A673 (cell line): ENCODE results near the gene RTP3. TPM values are rescaled to one million over a fixed set of nuclear protein-coding genes. Genes with fewer than 3 reads are reported as not detected.

Experiments
- BruUV-seq: library from RNA; stranded (reverse); fragments of 400-500 nt; replicated peaks from 2 replicates; lab custom pipeline; 2021; lab: Mats Ljungman, UMichigan
- CTCF ChIA-PET: fragments of 300-600 bp; sonication (Branson Sonifier 250); formaldehyde crosslinking; loops from one replicate; lab custom pipeline; 2022; ENCODE audit warnings: antibody characterized with exemption; lab: Charles Lee
- POLR2A ChIA-PET: fragments of 300-600 bp; sonication (Branson Sonifier 250); formaldehyde crosslinking; loops from one replicate; lab custom pipeline; 2022; ENCODE audit warnings: antibody characterized with exemption; ENCODE audit not compliant: low non-redundant PET; lab: Charles Lee
- DNase-seq: peaks from one replicate; pipeline ENCODE4 v3.0.0-alpha.2; 2015; ENCODE audit warnings: low spot score
- H3K27ac ChIP-seq: fragments of 200-600 bp; sonication (generic); 2 replicates; pipeline ENCODE4 v1.5.1; 2016; ENCODE audit warnings: mixed run types, low read depth, mild to moderate bottlenecking, mixed read lengths, antibody characterized with exemption, low read length; ENCODE audit not compliant: poor library complexity, severe bottlenecking
- H3K27me3 ChIP-seq: fragments of 200-600 bp; sonication (generic); replicated peaks from 2 replicates; pipeline ENCODE4 v1.6.1; 2017; ENCODE audit warnings: mixed run types, low read depth, mild to moderate bottlenecking, mixed read lengths, antibody characterized with exemption, low read length; ENCODE audit not compliant: insufficient read depth, poor library complexity
- H3K36me3 ChIP-seq: fragments of 200-600 bp; sonication (generic); 2 replicates; pipeline ENCODE4 v1.6.1; 2016; ENCODE audit warnings: mixed run types, mild to moderate bottlenecking, mixed read lengths, antibody characterized with exemption, low read length; ENCODE audit not compliant: insufficient read depth, poor library complexity, severe bottlenecking
- H3K4me1 ChIP-seq: fragments of 200-600 bp; sonication (generic); 2 replicates; pipeline ENCODE4 v1.6.1; 2017; ENCODE audit warnings: mixed run types, mild to moderate bottlenecking, mixed read lengths, antibody characterized with exemption, low read length; ENCODE audit not compliant: insufficient read depth, poor library complexity, severe bottlenecking
- H3K4me3 ChIP-seq: fragments of 200-600 bp; sonication (generic); 2 replicates; pipeline ENCODE4 v1.5.1; 2016; ENCODE audit warnings: low read depth, mixed run types, mild to moderate bottlenecking, mixed read lengths, low read length; ENCODE audit not compliant: poor library complexity, severe bottlenecking
- H3K9me3 ChIP-seq: fragments of 200-600 bp; sonication (generic); 2 replicates; pipeline ENCODE4 v1.6.1; 2016; ENCODE audit warnings: mixed run types, low read depth, mild to moderate bottlenecking, mixed read lengths, antibody characterized with exemption, low read length; ENCODE audit not compliant: poor library complexity, severe bottlenecking
- EZH2 ChIP-seq: fragments of 200-600 bp; sonication (generic); IDR thresholded peaks from 2 replicates; pipeline ENCODE4 v1.6.1; 2017; ENCODE audit warnings: borderline replicate concordance, low read depth, mild to moderate bottlenecking, mixed read lengths, antibody characterized with exemption, low read length; ENCODE audit not compliant: poor library complexity, severe bottlenecking
- intact Hi-C: fragments of 100-400 bp; cut with micrococcal nuclease; formaldehyde crosslinking; loops from one replicate; pipeline ENCODE4 v1.10.0; 2022; ENCODE audit not compliant: unreplicated experiment
- total RNA-seq: library from RNA; stranded (reverse); gene quantifications from 2 replicates; pipeline ENCODE4 v1.2.3, GENCODE V29; 2021
- TF ChIP-seq, protein P1 (sequence below): fragments of 300-800, 200-600 bp; sonication (generic); conservative IDR thresholded peaks from 2 replicates; pipeline ENCODE4 v1.5.1; 2017; ENCODE audit warnings: low read depth, mild to moderate bottlenecking, antibody characterized with exemption, low read length, moderate library complexity, mixed read lengths

RTP3 gene
- total RNA-seq, 1 experiment from 2014 or later, result not detected

DNA sequence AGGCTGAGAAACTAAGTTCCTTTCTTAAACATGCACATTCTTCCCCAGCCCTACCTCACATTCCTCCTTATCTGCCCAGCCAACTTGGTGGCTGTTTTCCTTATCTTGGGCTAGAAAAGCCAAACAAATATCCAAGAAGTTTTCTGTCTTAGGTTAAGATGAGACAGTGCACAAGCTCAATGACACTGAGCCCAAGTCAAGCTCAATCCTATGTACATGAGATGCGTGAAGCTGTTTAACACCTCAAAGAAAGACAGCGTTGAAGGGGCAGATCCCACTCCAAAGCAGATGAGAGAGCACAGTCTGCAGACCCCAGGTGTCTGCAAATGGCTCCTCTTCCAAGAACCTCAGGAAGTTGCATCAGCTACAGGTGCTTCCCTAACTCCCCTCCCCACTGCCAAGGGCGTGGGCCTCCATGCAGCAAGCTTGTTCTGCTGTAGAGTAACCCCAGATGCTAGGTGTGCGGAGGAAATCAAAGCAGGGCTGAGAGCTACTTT lies 51.7 kb downstream of the RTP3 start:
- ChIA-PET POLR2A (no interaction called here), CTCF (no interaction called here)
- no TSS peak for BruUV-seq
- Histone ChIP-seq H3K27me3 (no peaks in the 10 kb centered on the region), H3K27ac (no peak overlapping the region), H3K4me1 (no peaks in the 10 kb centered on the region), H3K36me3 (no peaks in the 10 kb centered on the region), H3K9me3 (no peaks in the 10 kb centered on the region), H3K4me3 (no peak overlapping the region)
- no peak for DNase-seq
- intact Hi-C loops, result no loop called here
- no peak for TF ChIP-seq EZH2
- TF ChIP-seq, protein P1, sequence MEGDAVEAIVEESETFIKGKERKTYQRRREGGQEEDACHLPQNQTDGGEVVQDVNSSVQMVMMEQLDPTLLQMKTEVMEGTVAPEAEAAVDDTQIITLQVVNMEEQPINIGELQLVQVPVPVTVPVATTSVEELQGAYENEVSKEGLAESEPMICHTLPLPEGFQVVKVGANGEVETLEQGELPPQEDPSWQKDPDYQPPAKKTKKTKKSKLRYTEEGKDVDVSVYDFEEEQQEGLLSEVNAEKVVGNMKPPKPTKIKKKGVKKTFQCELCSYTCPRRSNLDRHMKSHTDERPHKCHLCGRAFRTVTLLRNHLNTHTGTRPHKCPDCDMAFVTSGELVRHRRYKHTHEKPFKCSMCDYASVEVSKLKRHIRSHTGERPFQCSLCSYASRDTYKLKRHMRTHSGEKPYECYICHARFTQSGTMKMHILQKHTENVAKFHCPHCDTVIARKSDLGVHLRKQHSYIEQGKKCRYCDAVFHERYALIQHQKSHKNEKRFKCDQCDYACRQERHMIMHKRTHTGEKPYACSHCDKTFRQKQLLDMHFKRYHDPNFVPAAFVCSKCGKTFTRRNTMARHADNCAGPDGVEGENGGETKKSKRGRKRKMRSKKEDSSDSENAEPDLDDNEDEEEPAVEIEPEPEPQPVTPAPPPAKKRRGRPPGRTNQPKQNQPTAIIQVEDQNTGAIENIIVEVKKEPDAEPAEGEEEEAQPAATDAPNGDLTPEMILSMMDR, result no peak

- ChIA-PET POLR2A (no interaction called here), CTCF (no interaction called here)
- no peaks in the 10 kb centered on the region for H3K27me3 ChIP-seq
- intact Hi-C loops, result no loop called here
- no peaks in the 10 kb centered on the region for H3K9me3 ChIP-seq
- H3K36me3 ChIP-seq, result no peaks in the 10 kb centered on the region
- H3K4me1 ChIP-seq, result no peaks in the 10 kb centered on the region
- H3K4me3 ChIP-seq, result no peak overlapping the region
- no TSS peak for BruUV-seq
- H3K27ac ChIP-seq, result no peak overlapping the region
- DNase-seq, result no peak
- no peak for TF ChIP-seq EZH2
- TF ChIP-seq, protein P1, result no peak
These were observed 52.2 kb downstream of the RTP3 start for GRCh38 chr3:46549989-46550388.

Other genes with a start within 250 kb of the RTP3 start
- not detected in 2 replicates for gene CCR2, start 143.9 kb upstream of the RTP3 start, total RNA-seq
- gene CCR5, start 127.0 kb upstream of the RTP3 start, total RNA-seq, result not detected in 2 replicates
- gene CCRL2, start 90.7 kb upstream of the RTP3 start, total RNA-seq, result not detected in 2 replicates
- gene LTF, start 33.1 kb upstream of the RTP3 start, total RNA-seq, result not detected in 2 replicates
- 0.24 and 0.28 TPM in 2 replicates for gene LRRC2, start 68.3 kb downstream of the RTP3 start, total RNA-seq
- gene FAM240A, start 114.5 kb downstream of the RTP3 start, total RNA-seq, result not detected in 2 replicates
- 0.20 and 0.24 TPM in 2 replicates for gene ALS2CL, start 195.7 kb downstream of the RTP3 start, total RNA-seq
- gene TMIE, start 203.4 kb downstream of the RTP3 start, total RNA-seq, result 0.17 TPM in 1 of 2 replicates, not detected in the other
- not detected in 2 replicates for gene PRSS50, start 219.9 kb downstream of the RTP3 start, total RNA-seq